ENCODE results near the gene GPC6.

GRCh38 chr13:94400874-94401273 lies 1174.3 kb downstream of the GPC6 start:
- TF ChIP-seq CTCF (IDR thresholded peaks at IDR 0.05 in 2 of 3, conservative IDR thresholded peaks at IDR 0.05 in 1 of 3; ENCODE audit: borderline replicate concordance in 1 of 3, insufficient read depth in 1 of 3, low read depth in 2 of 3, low read length in 2 of 3) (no peak), SP1 (IDR thresholded peaks at IDR 0.05; ENCODE audit: low read depth) (no peak), REST (IDR thresholded peaks at IDR 0.05; ENCODE audit: low read depth) (no peak), CEBPB (IDR thresholded peaks at IDR 0.05; ENCODE audit: low read depth) (no peak), MAX (IDR thresholded peaks at IDR 0.05) (no peak), YY1 (IDR thresholded peaks at IDR 0.05; ENCODE audit: extremely low read depth, insufficient replicate concordance, low read depth, low read length) (no peak), POLR2A (IDR thresholded peaks at IDR 0.05; ENCODE audit: borderline replicate concordance, extremely low read depth, insufficient read depth, insufficient read length) (no peak), SRF (IDR thresholded peaks at IDR 0.05; ENCODE audit: low read depth) (no peak)
